Activated CD8-positive, alpha-beta memory T cell treated with anti-CD3 and anti-CD28 coated beads, Interleukin-2, amount 50 U/mL, for 24 hours (primary cell): Measurements from ENCODE around the gene MCEE.
"Not testable (repeated sequence)": the region's sequence is repeated elsewhere in the genome, so short reads cannot be mapped to it uniquely, and the experiment has no call there.

Experiments
- DNase-seq: peaks from one replicate; pipeline ENCODE4 v3.0.0-alpha.2; 2020; ENCODE audit errors: extremely low read depth

The MCEE gene

DNA sequence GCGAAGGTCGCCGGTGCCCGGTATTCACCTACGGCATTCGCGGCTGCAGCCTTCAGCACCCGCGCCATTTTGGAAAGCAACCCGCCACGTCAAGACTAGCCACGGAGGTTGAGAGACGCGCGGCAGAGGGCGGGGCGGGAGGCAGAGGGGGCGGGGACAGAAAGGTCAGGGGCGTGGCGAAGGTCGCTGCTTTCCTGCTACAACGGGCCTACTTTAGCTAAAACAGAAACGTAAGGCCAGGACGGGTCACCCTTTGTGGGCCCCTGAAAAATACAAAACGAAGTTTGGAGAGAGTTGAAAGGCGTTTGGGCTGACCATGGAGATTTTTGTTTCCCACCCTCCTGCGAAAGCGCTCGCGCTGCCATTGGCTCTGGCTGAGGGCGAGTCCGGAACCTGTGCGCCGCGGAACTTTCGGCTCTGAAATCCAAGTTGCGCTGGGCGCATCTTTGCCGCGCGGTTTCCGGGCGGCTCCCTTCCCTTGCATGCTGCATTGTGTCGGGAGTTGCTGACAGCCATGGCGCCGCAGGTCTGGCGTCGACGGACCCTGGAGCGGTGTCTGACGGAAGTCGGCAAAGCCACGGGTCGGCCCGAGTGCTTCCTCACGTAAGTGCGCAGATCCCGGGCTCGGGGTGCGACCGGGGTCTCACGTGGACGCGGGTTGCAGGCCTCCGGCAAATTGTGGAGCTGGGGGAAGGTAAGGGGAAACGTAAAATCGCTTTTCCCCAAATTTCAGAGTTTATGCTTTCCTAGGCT lies at the start of gene MCEE, which contains the start of gene MPHOSPH10:
TSS of gene MCEE (minus strand) at position 78 of the 753 bp plus-strand sequence. CDS start at position 68, 10 bp downstream.
TSS of gene MPHOSPH10 (plus strand) at position 483 of the 753 bp plus-strand sequence. CDS start at position 515, 32 bp downstream.
- DNase-seq: peak; percentile 72

DNA sequence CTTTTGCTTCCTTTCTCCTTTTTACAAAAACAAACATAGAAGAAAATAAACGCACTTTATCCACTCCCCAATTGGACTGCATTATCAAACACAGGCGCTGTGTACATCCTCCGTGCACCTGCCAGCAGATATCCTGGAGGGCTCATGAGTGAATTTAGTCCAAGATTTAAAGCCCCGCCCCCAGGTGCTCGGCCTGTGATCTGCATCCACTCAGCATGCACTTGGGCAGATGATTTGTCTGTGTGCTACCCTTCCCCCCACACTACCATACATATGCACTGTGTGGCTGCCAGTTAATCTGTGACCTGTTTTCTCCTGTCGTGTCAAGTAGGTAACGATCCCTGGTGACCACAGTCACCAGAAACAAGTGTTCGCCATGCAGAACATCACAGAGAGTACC lies 48.8 kb upstream of the MCEE start:
- not testable (repeated sequence) for DNase-seq

DNA sequence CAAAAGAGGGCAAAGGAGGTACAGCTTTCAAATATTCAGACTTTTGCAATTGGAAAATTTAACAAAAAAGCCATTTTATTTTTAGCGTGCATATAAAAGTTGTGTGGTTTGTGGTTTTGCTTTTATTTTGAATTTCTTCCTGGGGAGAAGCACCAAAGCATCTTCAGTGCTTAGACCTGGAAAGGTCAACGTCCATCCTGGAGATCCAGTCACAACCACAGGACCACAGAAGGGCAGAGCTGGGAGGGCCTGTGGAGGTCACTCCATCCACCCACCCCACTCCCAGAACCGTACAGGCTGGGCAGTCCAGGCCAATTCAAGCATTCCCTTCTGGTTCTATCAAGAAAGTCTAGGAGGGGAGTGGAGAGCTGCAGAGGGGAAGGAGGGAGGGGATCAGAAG lies 44.2 kb upstream of the MCEE start:
- DNase-seq: no peak

DNA sequence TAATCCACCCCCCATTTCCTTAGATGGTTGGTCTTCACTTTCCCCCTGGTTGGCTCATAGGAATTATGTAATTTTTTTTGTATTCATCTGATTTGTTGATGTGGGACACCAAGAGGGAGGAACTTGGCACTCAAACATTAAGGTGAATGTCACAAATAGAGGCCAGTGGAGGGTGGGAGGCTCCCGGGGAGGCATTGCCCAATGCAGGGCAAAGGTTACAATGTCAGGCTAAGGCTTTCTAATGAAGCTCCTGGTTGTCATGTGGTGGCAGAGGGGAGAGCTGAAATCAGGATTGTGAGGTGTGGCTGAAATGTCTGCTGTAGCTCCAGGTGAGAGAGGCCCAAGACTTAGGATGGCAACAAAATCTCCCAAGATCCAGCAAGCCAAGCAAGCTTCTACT lies 43.1 kb upstream of the MCEE start:
- no peak for DNase-seq

DNA sequence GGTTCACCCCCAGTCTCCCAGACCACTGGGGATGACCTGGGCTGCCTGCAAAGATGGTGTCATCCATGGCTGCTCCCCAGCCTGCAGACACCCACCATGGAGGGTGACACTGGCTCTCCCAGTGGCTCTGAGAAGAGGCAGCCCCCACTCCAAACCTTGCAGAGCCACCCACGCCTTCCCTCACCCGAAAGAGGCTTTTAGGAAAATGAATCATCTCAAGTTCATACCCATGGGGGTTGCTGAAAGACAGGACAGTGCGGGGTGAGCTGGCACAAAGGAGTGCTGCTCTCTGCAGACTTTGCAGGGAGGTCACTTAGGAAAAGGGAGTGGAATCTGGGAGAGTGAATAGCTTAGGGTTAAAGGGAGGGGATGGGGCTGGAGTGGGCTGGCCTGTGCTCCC lies 36.8 kb upstream of the MCEE start:
- no peak for DNase-seq

DNA sequence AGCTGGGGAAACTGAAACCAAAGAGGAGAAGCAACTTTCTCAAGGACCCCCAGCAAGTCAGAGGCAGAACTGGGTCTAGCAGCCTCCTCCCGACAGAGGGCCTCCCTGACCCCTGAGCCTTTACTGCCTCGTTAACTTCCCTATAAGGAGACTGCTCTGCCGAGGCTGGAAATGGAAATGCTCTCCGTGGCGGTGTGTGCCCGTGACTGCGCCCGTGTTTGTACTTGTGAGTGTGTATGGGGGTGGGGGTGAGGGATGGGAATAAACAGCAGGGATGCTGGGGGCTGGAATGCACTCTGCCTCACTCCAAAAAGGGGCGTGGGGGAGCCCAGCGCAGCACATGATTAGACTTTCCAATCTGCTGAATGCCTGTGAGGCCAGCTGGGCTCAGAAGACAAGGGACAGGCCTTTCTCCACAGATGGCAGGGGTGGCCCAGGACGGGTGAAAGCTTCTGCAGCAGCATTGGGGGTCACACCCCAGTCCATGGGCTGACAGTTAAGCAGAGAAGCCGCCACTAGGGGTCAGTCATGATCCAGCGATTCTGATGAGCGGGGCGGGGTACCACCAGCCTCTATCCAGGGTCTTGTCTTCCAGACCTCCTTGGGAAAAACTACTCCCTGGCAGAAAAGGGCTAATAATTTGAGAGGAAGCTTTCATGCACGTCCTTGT lies 27.2 kb upstream of the MCEE start:
- peak; percentile 17 for DNase-seq

DNA sequence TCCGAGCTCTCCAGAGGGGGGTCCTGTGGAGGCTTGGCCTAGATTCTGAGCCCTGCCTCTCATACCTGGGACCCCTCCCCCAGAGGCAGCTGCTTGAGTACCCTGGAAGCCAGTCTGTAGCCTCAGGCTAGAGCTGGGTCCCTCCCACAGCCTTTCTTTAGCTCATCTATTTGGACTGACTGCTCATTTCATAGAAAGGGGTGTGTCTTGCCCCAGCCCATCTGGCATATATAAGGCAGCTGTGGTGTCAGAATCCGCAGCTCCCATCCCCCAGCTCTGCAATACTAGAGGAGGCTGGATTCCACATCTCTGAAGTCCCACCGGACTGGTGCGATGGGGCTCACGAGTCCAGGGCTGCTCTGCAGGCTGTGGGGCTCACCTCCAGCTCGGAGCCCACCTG lies 26.5 kb upstream of the MCEE start:
- no peak for DNase-seq

DNA sequence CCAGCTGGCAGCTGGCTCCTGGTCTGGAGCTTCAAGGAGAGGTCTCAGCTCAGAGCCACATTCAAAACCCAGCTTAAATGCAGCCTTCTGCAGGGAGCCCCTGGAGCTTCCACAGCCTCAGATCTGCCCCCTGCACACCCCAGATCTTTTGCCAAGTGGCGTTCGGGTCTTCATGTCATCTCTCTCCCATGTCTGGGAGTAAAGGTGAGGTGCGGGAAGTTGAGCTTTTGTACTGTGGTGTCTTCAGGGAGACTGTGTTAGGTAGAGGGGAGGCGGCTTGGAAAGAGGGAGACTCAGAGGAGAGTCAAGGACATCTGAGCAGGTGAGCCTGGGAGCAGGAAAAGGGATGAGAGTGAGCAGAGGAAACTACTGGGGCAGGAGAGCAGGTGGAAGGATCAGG lies 25.8 kb upstream of the MCEE start:
- DNase-seq: no peak

DNA sequence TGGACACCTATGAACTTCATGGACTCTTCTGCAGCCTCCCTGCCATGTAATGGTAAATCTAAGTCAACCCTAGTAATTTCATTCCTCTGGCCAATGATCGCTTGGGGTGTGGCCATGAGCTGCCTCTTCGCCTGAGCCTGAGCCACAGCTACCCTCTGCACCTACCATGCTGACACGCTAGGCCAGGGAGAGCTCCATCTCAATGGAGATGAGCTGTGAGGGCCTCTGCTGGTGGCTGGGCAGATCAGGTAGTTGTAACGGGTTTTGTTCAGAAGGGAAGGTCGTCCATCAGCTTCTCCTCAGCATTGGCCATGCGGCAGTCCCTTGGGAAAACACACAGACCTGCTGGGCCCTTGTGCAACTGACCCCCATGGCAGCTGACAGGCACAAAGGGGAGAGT lies 24.8 kb upstream of the MCEE start:
- DNase-seq: no peak

DNA sequence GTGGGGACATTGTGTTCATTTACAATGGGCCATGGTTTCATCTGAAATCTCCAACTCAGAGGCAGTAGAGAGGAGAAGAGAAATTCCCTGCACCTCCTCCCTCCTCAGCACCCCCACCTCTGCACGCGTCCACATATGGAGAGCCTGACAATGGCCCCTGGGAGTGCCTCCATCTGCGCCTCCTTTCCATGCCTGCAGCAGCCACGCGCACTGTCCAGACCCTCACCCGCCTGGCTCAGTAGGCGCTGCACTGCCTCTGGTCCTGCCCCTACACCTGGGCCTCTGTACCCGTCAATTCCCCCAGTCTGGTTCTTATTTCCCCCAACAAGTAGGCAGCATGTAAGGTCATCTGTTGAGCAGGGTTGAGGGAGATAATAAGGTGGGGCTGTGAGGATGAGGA lies 24.2 kb upstream of the MCEE start:
- DNase-seq: no peak

DNA sequence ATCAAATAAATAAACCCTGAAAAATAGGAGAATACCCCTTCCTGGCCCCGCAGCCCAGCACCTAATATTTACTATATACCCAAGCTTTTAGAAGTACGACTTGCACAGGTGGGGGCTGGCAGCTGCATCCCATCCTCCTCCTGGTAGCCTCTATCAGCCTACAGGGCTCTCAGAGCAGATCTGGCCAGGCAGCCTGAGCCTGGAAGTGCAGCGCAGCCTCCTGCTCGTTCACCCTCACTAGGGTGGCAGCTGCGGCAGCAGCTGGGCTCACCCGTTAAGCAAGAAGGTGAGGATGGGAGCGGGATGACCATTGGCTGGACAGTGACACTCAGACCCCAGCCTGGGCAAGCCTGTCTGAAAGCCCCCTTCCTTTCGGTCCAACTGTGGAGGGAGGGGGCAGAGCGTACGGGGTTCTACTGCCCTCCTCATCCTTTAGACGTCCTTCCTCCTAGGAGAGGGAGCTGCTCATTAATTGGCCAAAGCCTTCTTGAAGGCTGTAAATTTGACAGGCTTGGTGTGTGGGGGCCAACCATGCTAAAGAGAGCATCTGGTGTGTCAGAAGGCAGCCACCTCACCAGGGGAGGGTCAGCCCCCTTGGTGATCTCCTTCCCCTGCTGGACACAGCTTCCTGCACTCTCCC lies 23.7 kb upstream of the MCEE start:
- DNase-seq: no peak

DNA sequence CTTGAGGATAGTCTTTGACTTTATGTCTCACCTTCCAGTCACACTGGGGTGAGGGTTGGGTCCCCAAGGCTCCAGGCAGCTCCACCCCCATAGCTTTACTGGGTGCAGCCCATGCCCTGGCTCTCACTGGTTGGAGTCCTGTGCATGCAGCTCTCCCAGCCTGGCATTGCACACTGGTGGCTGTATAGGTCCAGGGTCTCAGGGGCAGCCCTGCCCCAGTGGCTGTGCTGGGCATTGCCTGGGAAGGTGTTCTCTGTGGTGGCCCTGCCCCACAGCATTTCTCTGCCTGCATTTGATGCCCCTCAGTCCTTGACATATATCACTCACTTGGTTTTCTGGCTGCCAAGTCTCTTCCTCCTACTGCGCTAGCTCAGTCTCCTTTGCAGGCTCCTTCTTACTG lies 21.6 kb upstream of the MCEE start:
- no peak for DNase-seq

DNA sequence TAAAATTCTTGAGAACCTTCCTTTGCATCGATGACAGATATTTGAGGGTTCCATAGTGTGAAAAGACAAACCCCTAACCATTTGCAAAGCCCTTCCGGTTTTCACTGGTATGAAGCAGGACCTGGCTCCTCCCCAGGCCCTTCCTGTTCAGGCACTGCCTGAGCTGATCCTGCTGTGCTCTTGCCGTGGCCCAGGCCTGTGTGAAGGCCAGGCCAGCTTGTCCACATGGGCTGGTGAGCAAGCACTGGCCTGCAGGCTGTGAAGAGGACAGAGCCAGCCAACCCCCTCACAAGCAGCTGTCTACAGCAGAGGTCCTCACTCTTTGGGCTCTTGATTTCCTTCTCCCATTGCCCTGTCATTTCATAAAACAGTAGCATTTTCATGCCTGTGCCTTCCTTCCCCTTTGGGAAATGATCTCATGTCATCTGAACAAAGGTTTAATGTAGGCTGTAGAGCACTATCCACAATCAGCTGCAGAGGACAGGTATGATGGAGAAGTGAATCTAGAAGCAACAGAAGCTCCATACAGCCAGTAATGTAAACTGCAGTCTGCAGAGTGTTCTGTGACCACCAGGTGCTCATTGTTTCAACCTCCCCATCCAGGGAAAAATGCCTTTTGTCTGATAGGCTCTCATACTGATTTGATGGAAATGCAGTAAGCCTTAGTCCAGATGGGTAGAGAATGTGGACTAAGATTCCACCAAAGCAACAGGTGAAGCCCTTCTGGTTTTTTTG lies 20.2 kb upstream of the MCEE start:
- DNase-seq: no peak

DNA sequence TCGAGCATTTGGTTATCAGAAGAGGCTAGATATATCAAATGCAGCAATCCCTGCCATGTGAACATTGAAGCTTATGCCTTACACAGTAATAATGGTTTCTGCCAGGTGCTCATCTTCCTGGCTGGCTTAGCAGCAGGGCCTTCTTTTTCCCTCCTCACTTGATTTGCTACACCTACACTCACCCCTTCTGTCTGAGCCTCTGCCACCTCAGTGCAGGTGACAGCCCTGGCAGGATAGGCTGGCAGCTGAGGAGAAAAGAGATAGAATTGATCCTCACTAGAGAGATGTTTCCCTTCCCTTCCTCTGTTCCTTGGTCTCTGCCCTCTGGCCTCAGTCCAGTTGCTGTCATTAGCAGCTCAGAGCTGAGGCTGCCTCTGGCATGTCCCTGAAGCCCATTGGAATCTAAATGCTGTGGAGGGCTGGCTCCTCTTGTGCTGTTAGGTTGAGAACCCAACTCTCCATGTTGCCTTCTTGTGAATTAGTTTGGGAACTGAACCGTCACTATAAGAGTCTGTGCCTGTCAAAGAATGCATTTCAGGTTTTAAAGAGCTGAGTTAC lies 18.6 kb upstream of the MCEE start:
- DNase-seq: no peak

DNA sequence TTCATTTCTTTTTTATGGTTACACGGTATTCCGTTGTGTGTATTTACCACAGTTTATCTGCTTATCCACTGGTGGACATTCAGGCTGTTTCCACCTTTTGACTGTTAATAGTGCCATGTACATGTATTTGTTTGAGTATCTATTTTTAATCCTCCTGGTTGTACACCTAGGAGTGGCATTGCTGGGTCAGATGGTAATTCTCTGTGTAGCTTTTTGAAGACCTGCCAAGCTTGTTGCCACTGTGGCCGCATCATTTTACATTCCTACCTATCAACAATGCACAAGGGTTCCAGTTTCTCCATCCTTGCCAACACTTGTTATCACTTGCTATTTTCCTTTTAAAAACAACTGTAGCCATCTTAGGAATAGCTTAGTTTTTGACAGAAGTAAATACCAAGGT lies 13.8 kb upstream of the MCEE start:
- no peak for DNase-seq

DNA sequence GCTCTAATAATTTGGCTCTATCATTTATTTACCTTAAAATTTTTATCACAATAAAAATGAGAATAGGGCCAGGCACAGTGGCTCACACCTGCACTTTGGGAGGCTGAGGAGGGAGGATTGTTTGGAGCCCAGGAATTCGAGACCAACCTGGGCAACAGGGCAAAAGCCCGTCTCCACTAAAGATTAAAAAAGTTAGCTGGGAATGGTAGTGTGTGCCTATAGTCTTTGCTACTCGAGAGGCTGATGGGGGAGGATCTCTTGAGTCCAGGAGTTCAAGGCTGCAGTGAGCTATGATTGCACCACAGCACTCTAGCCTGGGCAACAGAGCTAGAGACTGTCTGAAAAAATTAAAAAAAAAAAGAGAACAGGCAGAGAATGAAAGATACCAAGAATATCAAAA lies 6.1 kb upstream of the MCEE start:
- DNase-seq: no peak

DNA sequence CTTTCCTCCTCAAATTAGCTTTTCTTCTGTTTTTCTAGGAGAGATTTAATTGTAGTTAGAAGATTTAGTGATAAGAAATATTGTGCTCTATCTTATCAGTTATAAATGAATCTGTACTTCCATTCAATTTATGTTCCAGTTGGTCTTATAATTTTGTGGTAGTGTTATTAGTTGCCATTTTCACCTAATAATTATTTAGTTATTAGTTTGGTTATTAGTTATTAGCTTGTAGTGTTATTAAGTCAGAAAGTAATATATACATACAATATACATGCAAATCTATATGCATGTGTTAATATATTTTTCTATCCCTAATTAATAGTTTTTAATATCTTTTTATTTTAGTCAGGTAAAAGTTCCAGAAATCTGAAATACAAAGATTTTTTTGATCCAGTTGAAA lies 3.6 kb upstream of the MCEE start:
- DNase-seq: no peak

DNA sequence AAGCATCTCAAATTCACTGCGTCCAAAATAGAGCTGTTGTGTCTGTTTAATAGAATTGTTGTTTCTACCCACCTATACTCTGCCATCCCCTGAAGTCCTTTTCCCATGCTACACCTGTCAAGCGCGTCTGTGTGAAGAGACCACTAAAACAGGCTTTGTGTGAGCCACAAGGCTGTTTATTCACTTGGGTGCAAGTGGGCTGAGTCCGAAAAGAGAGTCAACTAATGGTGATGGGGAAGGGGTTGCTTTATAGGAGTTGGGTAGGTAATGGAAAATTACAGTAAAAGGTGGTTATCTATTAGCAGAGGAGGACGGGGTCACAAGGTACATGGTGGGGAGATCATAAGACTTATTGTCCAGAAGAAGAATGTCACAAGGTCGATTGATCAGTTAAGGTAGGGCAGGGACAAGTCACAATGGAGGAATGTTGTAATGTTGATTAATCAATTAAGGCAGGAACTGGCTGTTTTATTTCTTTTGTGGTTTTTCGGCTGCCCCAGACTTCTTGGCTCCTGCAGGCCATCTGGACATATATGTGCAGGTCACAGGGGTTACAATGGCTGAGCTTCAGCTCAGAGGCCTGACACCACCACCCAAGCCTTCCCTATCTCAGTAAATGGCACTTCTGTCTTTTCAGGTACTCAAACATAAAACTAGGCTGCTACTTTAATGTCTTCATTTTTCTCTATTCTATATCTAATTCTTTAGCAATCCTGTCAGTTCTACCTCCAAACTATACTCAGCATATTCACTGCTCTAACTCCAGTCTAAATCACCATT lies 1.5 kb upstream of the MCEE start:
- DNase-seq: not testable (repeated sequence)

DNA sequence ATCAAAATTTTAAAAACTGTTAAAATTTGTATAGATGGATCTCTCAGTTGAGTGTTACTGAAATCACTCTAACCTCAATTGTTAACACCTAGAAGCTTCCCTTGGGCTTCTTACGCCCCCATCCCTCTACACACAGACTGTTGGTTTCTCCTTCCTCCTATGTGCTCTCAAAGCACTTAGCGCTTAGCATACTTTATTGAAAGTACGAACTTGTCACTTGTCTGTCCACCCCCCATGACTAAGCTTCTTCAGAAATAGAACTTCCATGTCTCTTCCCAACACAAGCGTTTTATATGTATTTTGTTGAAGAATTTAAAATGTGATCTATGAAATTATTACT lies 846 bp upstream of the MCEE start:
- no peak for DNase-seq

DNA sequence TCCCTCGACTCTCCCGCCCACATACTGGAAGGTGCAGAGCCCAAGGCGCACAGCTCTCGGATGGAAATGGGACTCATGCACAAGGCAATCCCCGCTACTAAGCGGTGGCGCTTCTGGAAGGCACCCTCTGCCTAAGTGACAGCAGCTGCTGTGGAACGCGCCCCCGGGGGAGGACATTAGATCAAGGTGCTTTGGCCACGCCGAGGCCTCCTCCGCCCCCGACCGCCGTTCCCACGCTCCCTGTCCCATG lies 202 bp downstream of the MCEE start:
- no peak for DNase-seq

DNA sequence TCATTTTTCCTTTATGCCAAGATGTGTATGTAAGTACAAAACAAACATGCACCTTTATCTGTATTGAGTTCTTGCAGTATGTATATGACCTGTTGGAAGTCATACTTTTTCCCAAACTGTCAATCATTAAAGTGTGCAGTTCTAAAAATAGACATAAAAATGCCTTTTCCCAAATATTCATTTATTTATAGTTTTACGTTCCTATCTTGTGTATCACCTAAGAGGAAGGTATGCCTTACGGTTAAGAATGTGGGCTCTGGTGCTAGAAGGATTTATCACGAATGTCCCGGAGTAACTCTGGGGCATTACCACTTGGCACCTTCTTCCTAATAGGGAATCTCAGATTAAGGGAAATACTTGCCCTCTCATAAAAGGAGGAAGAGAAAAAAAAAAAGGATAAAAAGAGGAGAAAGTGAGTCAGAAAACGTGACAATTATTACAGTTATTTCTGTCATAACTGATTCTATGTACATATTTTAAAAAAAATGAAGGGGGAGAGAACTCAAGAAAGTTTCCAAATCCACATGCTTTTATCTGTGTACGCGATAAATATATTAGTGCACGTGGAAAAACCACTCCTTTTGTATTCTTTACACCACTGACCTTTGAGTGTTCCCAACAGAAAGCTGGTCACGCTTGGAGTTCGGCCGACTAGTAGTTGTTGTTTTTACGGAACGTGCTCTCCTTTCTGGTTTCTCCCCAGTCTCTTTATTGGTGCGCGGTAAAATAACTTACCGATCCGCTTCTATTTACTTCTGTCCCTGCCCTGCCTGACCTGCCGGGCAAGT lies 721 bp downstream of the MCEE start:
- no peak for DNase-seq
